GM12878 (cell line): ENCODE data around the gene CNTNAP5. TPM values are rescaled to one million over a fixed set of nuclear protein-coding genes. Genes with fewer than 3 reads are reported as not detected.

Experiments used
- ATAC-seq: fragments of 200-7000 bp; cut with Tn5 transposase; 3 replicates; pipeline ENCODE4 v1.9.1; 2020; ENCODE audit warnings: mild to moderate bottlenecking, moderate library complexity
- BruUV-seq: library from RNA; stranded (reverse); fragments of 400-500 nt; replicated peaks from 2 replicates; lab custom pipeline; 2021; lab: Mats Ljungman, UMichigan
- CTCF ChIA-PET: fragments of 300-600 bp; sonication (Branson Sonifier 250); formaldehyde crosslinking; extraction: SDS; loops from one replicate; lab custom pipeline; 2021; ENCODE audit warnings: inconsistent platforms; lab: Yijun Ruan, JAX
- POLR2A ChIA-PET: fragments of 350-600 bp; formaldehyde crosslinking; extraction: SDS; loops from one replicate; lab custom pipeline; 2021; ENCODE audit warnings: inconsistent platforms; lab: Charles Lee
- RAD21 ChIA-PET: fragments of 300-600 bp; sonication (Branson Sonifier 250); formaldehyde crosslinking; loops from one replicate; lab custom pipeline; 2023; ENCODE audit warnings: antibody characterized with exemption; ENCODE audit not compliant: unreplicated experiment; lab: Charles Lee
- SMC1A ChIA-PET: fragments of 300-600 bp; sonication (Branson Sonifier 250); formaldehyde crosslinking; loops from one replicate; lab custom pipeline; 2023; ENCODE audit not compliant: unreplicated experiment, uncharacterized antibody; lab: Charles Lee
- DNase-seq: peaks from one replicate; pipeline ENCODE4 v3.0.0-alpha.2; 2011; ENCODE audit warnings: low read depth, low spot score
- FAIRE-seq: peaks from 3 replicates; lab custom pipeline; 2011; peaks lifted over from hg19 to GRCh38; lab: Jason Lieb, UNC
- H2AFZ ChIP-seq: 2 replicates; pipeline ENCODE4 v1.6.0; 2011; ENCODE audit warnings: low read depth, low read length, control low read depth; ENCODE audit not compliant: control insufficient read depth
- H3K27ac ChIP-seq: 2 replicates; pipeline ENCODE4 v1.5.1; 2011; ENCODE audit warnings: control low read depth; ENCODE audit not compliant: control insufficient read depth, insufficient read depth
- H3K27me3 ChIP-seq, 2 experiments: replicated peaks in 1 of 2; 2 replicates each; pipeline versions ENCODE4 v1.6.0 to v1.6.1; 2011; ENCODE audit warnings: low read length in 1 of 2; ENCODE audit not compliant: control insufficient read depth in 2 of 2, insufficient read depth in 2 of 2
- H3K36me3 ChIP-seq, 2 experiments: 2 replicates each; pipeline ENCODE4 v1.5.1; 2011; ENCODE audit warnings: low read length in 1 of 2; ENCODE audit not compliant: control insufficient read depth in 2 of 2, insufficient read depth in 2 of 2
- H3K4me1 ChIP-seq: 2 replicates; pipeline ENCODE4 v1.6.1; 2011; ENCODE audit warnings: mild to moderate bottlenecking, low read length, moderate library complexity, mixed read lengths; ENCODE audit not compliant: control insufficient read depth, insufficient read depth
- H3K4me2 ChIP-seq: 2 replicates; pipeline ENCODE4 v1.6.0; 2011; ENCODE audit warnings: control low read depth; ENCODE audit not compliant: control insufficient read depth, insufficient read depth
- H3K4me3 ChIP-seq: fragments of 200-600 bp; sonication (generic); 2 replicates; pipeline ENCODE4 v1.5.1; 2016
- H3K79me2 ChIP-seq: 2 replicates; pipeline ENCODE4 v1.6.0; 2011; ENCODE audit warnings: low read length; ENCODE audit not compliant: control insufficient read depth, insufficient read depth
- H3K9ac ChIP-seq: 2 replicates; pipeline ENCODE4 v1.8.0; 2011; ENCODE audit warnings: low read length, control low read depth, mixed read lengths; ENCODE audit not compliant: control insufficient read depth, insufficient read depth
- H3K9me3 ChIP-seq: replicated peaks from 3 replicates; pipeline ENCODE4 v1.5.1; 2011; ENCODE audit warnings: mild to moderate bottlenecking, low read length; ENCODE audit not compliant: control insufficient read depth, insufficient read depth
- H4K20me1 ChIP-seq: 2 replicates; pipeline ENCODE4 v1.6.0; 2011; ENCODE audit not compliant: control insufficient read depth, insufficient read depth
- CTCF ChIP-seq, 3 experiments: IDR thresholded peaks in 2 of 3; conservative IDR thresholded peaks in 1 of 3; 2 replicates each; pipeline ENCODE4 v1.5.1; 2011; ENCODE audit warnings: low read depth in 3 of 3, low read length in 3 of 3, mild to moderate bottlenecking in 3 of 3, control low read depth in 2 of 3, moderate library complexity in 2 of 3, inconsistent platforms in 1 of 3, mixed read lengths in 1 of 3; ENCODE audit not compliant: control insufficient read depth in 2 of 3, insufficient read depth in 1 of 3; ENCODE audit errors: extremely low read depth in 1 of 3
- E4F1 ChIP-seq: fragments of 450-650 bp; IDR thresholded peaks from 2 replicates; pipeline ENCODE4 v1.6.1; 2018; ENCODE audit warnings: borderline replicate concordance, mild to moderate bottlenecking; ENCODE audit not compliant: partially characterized antibody
- HDAC6 ChIP-seq: fragments of 200-600 bp; sonication (generic); IDR thresholded peaks from one replicate; pipeline ENCODE4 v1.8.0; 2017; ENCODE audit warnings: antibody characterized with exemption; ENCODE audit not compliant: unreplicated experiment
- KAT2A ChIP-seq: conservative IDR thresholded peaks from 2 replicates; pipeline ENCODE4 v1.6.1; 2011; ENCODE audit warnings: low read depth, low read length; ENCODE audit not compliant: control insufficient read depth
- MXI1 ChIP-seq: fragments of 150-350 bp; IDR thresholded peaks from 2 replicates; pipeline ENCODE4 v1.6.1; 2011; ENCODE audit warnings: low read depth, mild to moderate bottlenecking, inconsistent platforms, low read length, improper control_type of control experiment
- NBN ChIP-seq: fragments of 450-650 bp; IDR thresholded peaks from 2 replicates; pipeline ENCODE4 v1.6.1; 2016
- NRF1 ChIP-seq: conservative IDR thresholded peaks from 2 replicates; pipeline ENCODE4 v1.6.1; 2011; ENCODE audit warnings: mild to moderate bottlenecking, low read depth, low read length, improper control_type of control experiment
- PBX3 ChIP-seq: IDR thresholded peaks from 2 replicates; pipeline ENCODE4 v1.6.1; 2011; ENCODE audit warnings: mild to moderate bottlenecking, low read depth, low read length, moderate library complexity; ENCODE audit not compliant: insufficient replicate concordance
- POU2F2 ChIP-seq: IDR thresholded peaks from 3 replicates; pipeline ENCODE4 v1.6.1; 2011; ENCODE audit warnings: low read depth, mild to moderate bottlenecking, low read length, borderline replicate concordance
- RELB ChIP-seq: fragments of 450-650 bp; IDR thresholded peaks from 2 replicates; pipeline ENCODE4 v1.6.1; 2017; ENCODE audit warnings: low read depth, mild to moderate bottlenecking, moderate library complexity
- REST ChIP-seq: IDR thresholded peaks from 2 replicates; pipeline ENCODE4 v1.6.1; 2012; ENCODE audit warnings: mild to moderate bottlenecking, low read depth, low read length
- ZNF207 ChIP-seq: fragments of 450-650 bp; IDR thresholded peaks from 2 replicates; pipeline ENCODE4 v1.6.1; 2014; ENCODE audit warnings: antibody characterized with exemption, mild to moderate bottlenecking, borderline replicate concordance
- ZNF24 ChIP-seq: fragments of 450-650 bp; IDR thresholded peaks from 2 replicates; pipeline ENCODE4 v1.6.1; 2017; ENCODE audit warnings: antibody characterized with exemption, mild to moderate bottlenecking
- WGBS: methylation state at CpG from one replicate; pipeline ENCODE4 v1.1.6; 2016; ENCODE audit warnings: low lambda C conversion rate; ENCODE audit not compliant: insufficient replicate concordance, insufficient coverage; ENCODE audit errors: missing lambda C conversion rate; 5-methylcytosine and 5-hydroxymethylcytosine counted together
- in situ Hi-C: fragments of 300-500 bp; cut with MboI; formaldehyde crosslinking; loops from 9 replicates; pipeline ENCODE4 v1.14.3; 2018; ENCODE audit warnings: mixed read lengths
- intact Hi-C: fragments of 100-400 bp; cut with micrococcal nuclease; formaldehyde crosslinking; loops from one replicate; pipeline ENCODE4 v1.14.2; 2022; ENCODE audit not compliant: unreplicated experiment
- polyA plus RNA-seq, 11 experiments: library from polyadenylated mRNA; depleted of rRNA in 4 of 11; unstranded in 6 of 11; stranded (reverse) in 5 of 11; fragments of >200 nt; fragmentation: Nextera tagmentation in 4 of 11; fragmentation: Illumina TruSeq in 1 of 11; extraction: Ambion mirVana in 4 of 11; extraction: Trizol in 1 of 11; gene quantifications; 1 replicate in 1 of 11; 2 replicates in 10 of 11; pipeline versions ENCODE4 v1.2.1 to v1.2.3, GENCODE V29; 2011 to 2016; ENCODE audit warnings: inconsistent platforms in 2 of 11, missing spikeins in 2 of 11, low read depth in 1 of 11
- total RNA-seq, 4 experiments: library from RNA; depleted of rRNA in 3 of 4; stranded (reverse); fragments of >200 nt in 3 of 4; fragmentation: Illumina TruSeq in 1 of 4; extraction: Trizol in 1 of 4; gene quantifications; 2 replicates each; pipeline versions ENCODE4 v1.2.1 to v1.2.3, GENCODE V29; 2013 to 2021

CNTNAP5 gene
- total and polyA plus RNA-seq, 10 of the 15 experiments (the other 5 are each of a cell fraction or from before 2014, with no cell fraction given): not detected

GRCh38 chr2:124664363-124664762 lies 639.3 kb downstream of the CNTNAP5 start:
- no peak for TF ChIP-seq ZNF24
- no peak for TF ChIP-seq CTCF (IDR thresholded peaks at IDR 0.05 in 2 of 3, conservative IDR thresholded peaks at IDR 0.05 in 1 of 3; ENCODE audit: control insufficient read depth in 2 of 3, extremely low read depth in 1 of 3, insufficient read depth in 1 of 3, low read depth in 3 of 3, low read length in 3 of 3)
- no peak for TF ChIP-seq E4F1
- TF ChIP-seq MXI1: no peak
- no peak for TF ChIP-seq REST
- no peak for TF ChIP-seq NBN
- no peak for TF ChIP-seq POU2F2
- TF ChIP-seq RELB: no peak
- TF ChIP-seq ZNF207: no peak
- TF ChIP-seq HDAC6: no peak
- TF ChIP-seq PBX3: no peak
- TF ChIP-seq NRF1: no peak
- no peak for TF ChIP-seq KAT2A
- no TSS peak for BruUV-seq
- ATAC-seq: no peak
- Histone ChIP-seq H3K79me2 (no peaks in the 10 kb centered on the region), H3K27ac (no peak overlapping the region), H3K4me2 (no peak overlapping the region), H3K4me3 (no peak overlapping the region), H3K9me3 (no peaks in the 10 kb centered on the region), H3K27me3 (no peaks in the 10 kb centered on the region), H3K4me1 (no peaks in the 10 kb centered on the region), H3K36me3 (no peaks in the 10 kb centered on the region), H3K9ac (no peak overlapping the region), H2AFZ (no peak overlapping the region), H4K20me1 (no peaks in the 10 kb centered on the region)
- ChIA-PET CTCF (no interaction called here), SMC1A (no interaction called here), POLR2A (no interaction called here), RAD21 (no interaction called here)
- no peak for DNase-seq
- in situ Hi-C loops (no loop called here), intact Hi-C loops (no loop called here)
- FAIRE-seq: no peak
- WGBS: 36% methylated on average over 5 of the region's 5 CpGs
